Upper lobe of left lung (tissue), 4 donors: Measurements from ENCODE around the gene LRTM1.

Experiments
- EP300 ChIP-seq, 4 donors: sonication (generic); formaldehyde crosslinking; IDR thresholded peaks; one replicate each; pipeline ENCODE4 v1.5.1; 2017; ENCODE audit warnings: antibody characterized with exemption in 4 of 4, control low read depth in 2 of 4
- POLR2A ChIP-seq, 4 donors: fragments of 450-650 bp; IDR thresholded peaks; one replicate each; pipeline ENCODE4 v1.5.1; 2016 to 2017; ENCODE audit warnings: antibody characterized with exemption in 4 of 4, mild to moderate bottlenecking in 2 of 4
- POLR2AphosphoS5 ChIP-seq, 2 donors: sonication (generic); formaldehyde crosslinking; IDR thresholded peaks; one replicate each; pipeline ENCODE4 v1.5.1; 2017; ENCODE audit warnings: antibody characterized with exemption in 2 of 2
- TF ChIP-seq, protein P1 (sequence below), 6 experiments: fragments of 450-650 bp in 4 of 6; fragments of 200-600 bp in 2 of 6; sonication (generic) in 2 of 6; IDR thresholded peaks; one replicate each; pipeline ENCODE4 v1.5.1; 2016 to 2019; ENCODE audit warnings: antibody characterized with exemption in 6 of 6

GRCh38 chr3:54949491-54950044 lies 21.7 kb upstream of the LRTM1 start:
- TF ChIP-seq, protein P1, sequence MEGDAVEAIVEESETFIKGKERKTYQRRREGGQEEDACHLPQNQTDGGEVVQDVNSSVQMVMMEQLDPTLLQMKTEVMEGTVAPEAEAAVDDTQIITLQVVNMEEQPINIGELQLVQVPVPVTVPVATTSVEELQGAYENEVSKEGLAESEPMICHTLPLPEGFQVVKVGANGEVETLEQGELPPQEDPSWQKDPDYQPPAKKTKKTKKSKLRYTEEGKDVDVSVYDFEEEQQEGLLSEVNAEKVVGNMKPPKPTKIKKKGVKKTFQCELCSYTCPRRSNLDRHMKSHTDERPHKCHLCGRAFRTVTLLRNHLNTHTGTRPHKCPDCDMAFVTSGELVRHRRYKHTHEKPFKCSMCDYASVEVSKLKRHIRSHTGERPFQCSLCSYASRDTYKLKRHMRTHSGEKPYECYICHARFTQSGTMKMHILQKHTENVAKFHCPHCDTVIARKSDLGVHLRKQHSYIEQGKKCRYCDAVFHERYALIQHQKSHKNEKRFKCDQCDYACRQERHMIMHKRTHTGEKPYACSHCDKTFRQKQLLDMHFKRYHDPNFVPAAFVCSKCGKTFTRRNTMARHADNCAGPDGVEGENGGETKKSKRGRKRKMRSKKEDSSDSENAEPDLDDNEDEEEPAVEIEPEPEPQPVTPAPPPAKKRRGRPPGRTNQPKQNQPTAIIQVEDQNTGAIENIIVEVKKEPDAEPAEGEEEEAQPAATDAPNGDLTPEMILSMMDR (IDR thresholded peaks at IDR 0.05) = no peak
- TF ChIP-seq POLR2AphosphoS5 (IDR thresholded peaks at IDR 0.05) (no peak), POLR2A (IDR thresholded peaks at IDR 0.05) (no peak), EP300 (IDR thresholded peaks at IDR 0.05) (no peak)
